HepG2 (cell line): ENCODE measurements around the gene CLDN9. TPM values are rescaled to one million over a fixed set of nuclear protein-coding genes. Genes with fewer than 3 reads are reported as not detected.
A peak's percentile ranks its signal among the peaks of the same experiment; 100 is the strongest.

Experiments used
- ASH2L ChIP-seq: fragments of 300-600, 200-600 bp; sonication (generic); IDR thresholded peaks from 2 replicates; pipeline ENCODE4 v1.7.0; 2017; ENCODE audit warnings: low read depth, mild to moderate bottlenecking, moderate library complexity, mixed read lengths, low read length; ENCODE audit not compliant: insufficient read length
- CHD2 ChIP-seq: IDR thresholded peaks from 2 replicates; pipeline ENCODE4 v1.6.1; 2011; ENCODE audit warnings: low read depth, low read length, improper control_type of control experiment
- E2F1 ChIP-seq: sonication (generic); formaldehyde crosslinking; IDR thresholded peaks from 2 replicates; pipeline ENCODE4 v1.5.0; 2020; ENCODE audit warnings: missing genetic modification reagents
- EZH2 ChIP-seq: conservative IDR thresholded peaks from 2 replicates; pipeline ENCODE4 v1.6.1; 2012; ENCODE audit warnings: mild to moderate bottlenecking, low read depth, low read length, moderate library complexity
- FOXA1 ChIP-seq, 2 experiments: fragments of 450-650 bp in 1 of 2; sonication (generic) in 1 of 2; formaldehyde crosslinking in 1 of 2; IDR thresholded peaks; 2 replicates each; pipeline versions ENCODE4 v1.4.0 to v1.6.1; 2016 to 2020; ENCODE audit warnings: missing genetic modification reagents in 1 of 2
- MTA3 ChIP-seq: sonication (generic); formaldehyde crosslinking; IDR thresholded peaks from 2 replicates; pipeline ENCODE4 v1.4.0; 2020; ENCODE audit warnings: missing genetic modification reagents
- NFYC ChIP-seq: IDR thresholded peaks from 2 replicates; pipeline ENCODE4 v1.6.1; 2016; ENCODE audit warnings: missing genetic modification reagents, missing compliant biosample characterization
- PAWR ChIP-seq: sonication (generic); formaldehyde crosslinking; IDR thresholded peaks from 2 replicates; pipeline ENCODE4 v1.4.0; 2020; ENCODE audit warnings: missing genetic modification reagents, mild to moderate bottlenecking, borderline replicate concordance
- POLR2AphosphoS5 ChIP-seq: IDR thresholded peaks from 2 replicates; pipeline ENCODE4 v1.6.1; 2012; ENCODE audit warnings: low read depth, low read length
- RARG ChIP-seq: sonication (generic); formaldehyde crosslinking; IDR thresholded peaks from 2 replicates; pipeline ENCODE4 v1.4.0; 2020; ENCODE audit warnings: low read depth, mild to moderate bottlenecking, missing genetic modification reagents
- RFX1 ChIP-seq: fragments of 450-650 bp; IDR thresholded peaks from 2 replicates; pipeline ENCODE4 v1.6.1; 2017
- SMAD3 ChIP-seq: sonication (generic); formaldehyde crosslinking; IDR thresholded peaks from 2 replicates; pipeline ENCODE4 v1.4.0; 2020; ENCODE audit warnings: missing genetic modification reagents
- TEF ChIP-seq: sonication (generic); formaldehyde crosslinking; IDR thresholded peaks from 2 replicates; pipeline ENCODE4 v1.5.0; 2020; ENCODE audit warnings: missing genetic modification reagents
- U2AF1 ChIP-seq: fragments of 200-400 bp; formaldehyde crosslinking; optimal IDR thresholded peaks from 2 replicates; pipeline ENCODE3; 2017; ENCODE audit warnings: mild to moderate bottlenecking, low read depth, low read length
- ZNF282 ChIP-seq: fragments of 450-650 bp; IDR thresholded peaks from 2 replicates; pipeline ENCODE4 v1.6.1; 2018; ENCODE audit not compliant: partially characterized antibody
- ZNF619 ChIP-seq: sonication (generic); formaldehyde crosslinking; IDR thresholded peaks from 2 replicates; pipeline ENCODE4 v1.4.0; 2020; ENCODE audit warnings: mild to moderate bottlenecking, missing genetic modification reagents
- ZNF768 ChIP-seq: sonication (generic); formaldehyde crosslinking; IDR thresholded peaks from 2 replicates; pipeline ENCODE4 v1.4.0; 2020; ENCODE audit warnings: missing genetic modification reagents
- polyA plus RNA-seq, 8 experiments: library from polyadenylated mRNA; depleted of rRNA in 3 of 8; stranded (reverse) in 7 of 8; unstranded in 1 of 8; fragments of >200 nt; fragmentation: Illumina TruSeq in 4 of 8; extraction: Trizol in 4 of 8; gene quantifications; 2 replicates each; pipeline versions ENCODE4 v1.2.1 to v1.2.3, GENCODE V29; 2011 to 2016; ENCODE audit warnings: low read depth in 4 of 8, missing spikeins in 1 of 8, mixed read lengths in 1 of 8; ENCODE audit not compliant: insufficient read depth in 1 of 8
- total RNA-seq, 5 experiments: library from RNA; depleted of rRNA; stranded (reverse); fragments of >200 nt; fragmentation: Illumina TruSeq; extraction: Trizol; gene quantifications; 2 replicates each; pipeline ENCODE4 v1.2.3, GENCODE V29; 2016; ENCODE audit warnings: low read depth in 1 of 5
- TF ChIP-seq, protein P1 (sequence below): sonication (generic); formaldehyde crosslinking; IDR thresholded peaks from 2 replicates; pipeline ENCODE4 v1.4.0; 2020; ENCODE audit warnings: missing genetic modification reagents
- TF ChIP-seq, protein P2 (sequence below): sonication (generic); formaldehyde crosslinking; IDR thresholded peaks from 2 replicates; pipeline ENCODE4 v1.4.0; 2020; ENCODE audit warnings: mild to moderate bottlenecking, missing genetic modification reagents

The CLDN9 gene
- total and polyA plus RNA-seq, 2 of the 13 experiments (the other 11 are each of a cell fraction or from before 2014, with no cell fraction given) = 0.15 to 0.26 TPM

- TF ChIP-seq, protein P1, sequence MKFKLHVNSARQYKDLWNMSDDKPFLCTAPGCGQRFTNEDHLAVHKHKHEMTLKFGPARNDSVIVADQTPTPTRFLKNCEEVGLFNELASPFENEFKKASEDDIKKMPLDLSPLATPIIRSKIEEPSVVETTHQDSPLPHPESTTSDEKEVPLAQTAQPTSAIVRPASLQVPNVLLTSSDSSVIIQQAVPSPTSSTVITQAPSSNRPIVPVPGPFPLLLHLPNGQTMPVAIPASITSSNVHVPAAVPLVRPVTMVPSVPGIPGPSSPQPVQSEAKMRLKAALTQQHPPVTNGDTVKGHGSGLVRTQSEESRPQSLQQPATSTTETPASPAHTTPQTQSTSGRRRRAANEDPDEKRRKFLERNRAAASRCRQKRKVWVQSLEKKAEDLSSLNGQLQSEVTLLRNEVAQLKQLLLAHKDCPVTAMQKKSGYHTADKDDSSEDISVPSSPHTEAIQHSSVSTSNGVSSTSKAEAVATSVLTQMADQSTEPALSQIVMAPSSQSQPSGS = peak; percentile 87
- no peak for TF ChIP-seq FOXA1 (IDR thresholded peaks at IDR 0.05)
- 0 out of 2 replicates have a peak, but pooled peaks have one; percentile 2 for TF ChIP-seq FOXA1 (CRISPR knock-in tag; IDR thresholded peaks at IDR 0.05)
- TF ChIP-seq ZNF619 (CRISPR knock-in tag) = peak; percentile 94; the same call in 1 of the 2 replicates
- peak; percentile 78 for TF ChIP-seq ASH2L
- no peak for TF ChIP-seq EZH2
- peak; percentile 67 for TF ChIP-seq NFYC
- TF ChIP-seq, protein P2, sequence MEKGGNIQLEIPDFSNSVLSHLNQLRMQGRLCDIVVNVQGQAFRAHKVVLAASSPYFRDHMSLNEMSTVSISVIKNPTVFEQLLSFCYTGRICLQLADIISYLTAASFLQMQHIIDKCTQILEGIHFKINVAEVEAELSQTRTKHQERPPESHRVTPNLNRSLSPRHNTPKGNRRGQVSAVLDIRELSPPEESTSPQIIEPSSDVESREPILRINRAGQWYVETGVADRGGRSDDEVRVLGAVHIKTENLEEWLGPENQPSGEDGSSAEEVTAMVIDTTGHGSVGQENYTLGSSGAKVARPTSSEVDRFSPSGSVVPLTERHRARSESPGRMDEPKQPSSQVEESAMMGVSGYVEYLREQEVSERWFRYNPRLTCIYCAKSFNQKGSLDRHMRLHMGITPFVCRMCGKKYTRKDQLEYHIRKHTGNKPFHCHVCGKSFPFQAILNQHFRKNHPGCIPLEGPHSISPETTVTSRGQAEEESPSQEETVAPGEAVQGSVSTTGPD (CRISPR knock-in tag) = peak; percentile 77; the same call in 1 of the 2 replicates
- peak; percentile 93 for TF ChIP-seq E2F1 (CRISPR knock-in tag)
- TF ChIP-seq POLR2AphosphoS5 = peak; percentile 71
- no peak for TF ChIP-seq RFX1
- TF ChIP-seq PAWR = 0 out of 2 replicates have a peak, but pooled peaks have one; percentile 82
- TF ChIP-seq ZNF282 = no peak
- TF ChIP-seq TEF = peak; percentile 89; the same call in 1 of the 2 replicates
- peak; percentile 89; the same call in 1 of the 2 replicates for TF ChIP-seq RARG (CRISPR knock-in tag)
- TF ChIP-seq SMAD3 (CRISPR knock-in tag) = peak; percentile 89; the same call in 1 of the 2 replicates
- TF ChIP-seq ZNF768 (CRISPR knock-in tag) = peak; percentile 79; the same call in 1 of the 2 replicates
- TF ChIP-seq CHD2 = no peak
- no peak for TF ChIP-seq U2AF1
- peak; percentile 63; the same call in 1 of the 2 replicates for TF ChIP-seq MTA3 (CRISPR knock-in tag)
Measured at GRCh38 chr16:2968738-2969544, 43.8 kb upstream of the CLDN9 start, which contains the start of gene PAQR4 (continued).
